ENCODE results near the gene MUC5AC. TPM values are rescaled to one million over a fixed set of nuclear protein-coding genes. Genes with fewer than 3 reads are reported as not detected.

MUC5AC gene
- total and polyA plus RNA-seq, 4 donors = 0.02 TPM; not detected in 3

DNA sequence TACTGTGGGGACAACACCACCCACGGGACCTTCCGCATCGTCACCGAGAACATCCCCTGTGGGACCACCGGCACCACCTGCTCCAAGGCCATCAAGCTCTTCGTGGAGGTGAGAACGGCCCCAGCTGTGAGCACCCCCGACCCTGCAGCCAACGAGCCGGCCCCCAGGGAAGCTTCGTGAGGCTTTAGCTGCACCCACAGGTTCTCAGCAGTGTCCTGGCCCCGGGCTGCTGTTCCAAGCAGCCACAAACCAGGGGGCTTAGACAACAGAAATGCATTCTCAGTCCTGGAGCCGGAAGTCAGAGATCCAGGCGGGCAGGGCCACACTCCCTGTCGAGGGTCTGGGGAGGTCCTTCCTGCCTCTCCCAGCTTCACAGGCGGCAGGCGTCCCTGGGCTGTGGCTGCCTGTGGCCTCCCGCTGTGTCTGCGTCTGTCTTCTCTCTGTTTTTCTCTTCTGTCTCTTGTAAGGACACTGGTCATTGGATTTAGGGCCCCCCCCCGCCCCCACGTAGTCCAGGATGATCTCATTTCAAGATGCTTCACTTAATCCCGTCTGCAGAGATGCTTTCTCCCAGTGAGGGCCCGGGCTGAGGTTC lies 77.7 kb downstream of the MUC5AC start:
- H3K27me3 ChIP-seq (ENCODE audit: control insufficient read depth, insufficient read depth, low read length) = no peaks in the 10 kb centered on the region
- no peaks in the 10 kb centered on the region for H3K4me1 ChIP-seq (ENCODE audit: control insufficient read depth, insufficient read depth, low read length)
- 65% methylated on average over 21 of the region's 23 CpGs for WGBS (ENCODE audit: insufficient coverage)
- DNase-seq (ENCODE audit: low read depth in 4 of 6, low spot score in 6 of 6) = peak in 1 of 6 donors; percentile 2
- no peaks in the 10 kb centered on the region for H3K9me3 ChIP-seq (ENCODE audit: control insufficient read depth, insufficient read depth, low read length)
- no peak overlapping the region for H3K4me3 ChIP-seq (ENCODE audit: low read depth, low read length)
- H3K36me3 ChIP-seq (ENCODE audit: control insufficient read depth, insufficient read depth, low read length) = peaks cover 6% of the 10 kb centered on the region
- no peak overlapping the region for H3K27ac ChIP-seq (ENCODE audit: low read depth, low read length)

GRCh38 chr11:1235901-1236315 lies 78.2 kb downstream of the MUC5AC start:
- no peaks in the 10 kb centered on the region for H3K4me1 ChIP-seq (ENCODE audit: control insufficient read depth, insufficient read depth, low read length)
- no peak for DNase-seq (ENCODE audit: low read depth in 4 of 6, low spot score in 6 of 6)
- H3K4me3 ChIP-seq (ENCODE audit: low read depth, low read length) = no peak overlapping the region
- no peak overlapping the region for H3K27ac ChIP-seq (ENCODE audit: low read depth, low read length)
- no peaks in the 10 kb centered on the region for H3K27me3 ChIP-seq (ENCODE audit: control insufficient read depth, insufficient read depth, low read length)
- H3K9me3 ChIP-seq (ENCODE audit: control insufficient read depth, insufficient read depth, low read length) = no peaks in the 10 kb centered on the region
- 66% methylated on average over 16 of the region's 16 CpGs for WGBS (ENCODE audit: insufficient coverage)
- peaks cover 6% of the 10 kb centered on the region for H3K36me3 ChIP-seq (ENCODE audit: control insufficient read depth, insufficient read depth, low read length)

DNA sequence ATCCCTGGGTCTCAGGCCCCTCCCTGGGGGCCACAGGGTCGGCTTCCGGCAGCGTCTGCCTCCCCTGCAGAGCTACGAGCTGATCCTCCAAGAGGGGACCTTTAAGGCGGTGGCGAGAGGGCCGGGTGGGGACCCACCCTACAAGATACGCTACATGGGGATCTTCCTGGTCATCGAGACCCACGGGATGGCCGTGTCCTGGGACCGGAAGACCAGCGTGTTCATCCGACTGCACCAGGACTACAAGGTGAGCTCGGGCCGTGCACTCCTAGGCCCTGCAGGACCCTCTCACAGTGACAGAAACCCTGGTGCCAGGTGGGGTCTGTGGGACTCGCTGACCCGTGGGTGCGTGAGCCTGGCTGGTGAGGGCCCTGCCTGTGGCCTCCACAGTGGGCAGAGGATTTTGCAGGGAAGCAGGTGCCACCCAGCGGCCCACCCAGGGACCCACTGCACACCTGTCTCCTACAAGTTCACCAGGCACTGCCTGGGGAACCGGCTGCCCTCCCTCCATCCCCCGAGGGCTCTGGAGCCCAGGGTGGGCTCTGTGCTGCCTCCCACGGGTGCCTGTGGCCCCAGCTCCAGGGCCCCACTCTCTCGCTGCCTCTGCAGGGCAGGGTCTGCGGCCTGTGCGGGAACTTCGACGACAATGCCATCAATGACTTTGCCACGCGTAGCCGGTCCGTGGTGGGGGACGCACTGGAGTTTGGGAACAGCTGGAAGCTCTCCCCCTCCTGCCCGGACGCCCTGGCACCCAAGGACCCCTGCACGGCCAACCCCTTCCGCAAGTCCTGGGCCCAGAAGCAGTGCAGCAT lies 78.8 kb downstream of the MUC5AC start:
- no peak for DNase-seq (ENCODE audit: low read depth in 4 of 6, low spot score in 6 of 6)

GRCh38 chr11:1237128-1237580 lies 79.4 kb downstream of the MUC5AC start:
- Histone ChIP-seq H3K27ac (ENCODE audit: low read depth, low read length) (no peak overlapping the region), H3K36me3 (ENCODE audit: control insufficient read depth, insufficient read depth, low read length) (peaks cover 7% of the 10 kb centered on the region)
- 85% methylated on average over 13 of the region's 13 CpGs for WGBS (ENCODE audit: insufficient coverage)

More for the DNA sequence above, 78.8 kb downstream of the MUC5AC start:
- Histone ChIP-seq H3K4me1 (ENCODE audit: control insufficient read depth, insufficient read depth, low read length) (no peaks in the 10 kb centered on the region), H3K4me3 (ENCODE audit: low read depth, low read length) (no peak overlapping the region), H3K27ac (ENCODE audit: low read depth, low read length) (no peak overlapping the region), H3K27me3 (ENCODE audit: control insufficient read depth, insufficient read depth, low read length) (no peaks in the 10 kb centered on the region), H3K36me3 (ENCODE audit: control insufficient read depth, insufficient read depth, low read length) (peaks cover 6% of the 10 kb centered on the region), H3K9me3 (ENCODE audit: control insufficient read depth, insufficient read depth, low read length) (no peaks in the 10 kb centered on the region)
- WGBS (ENCODE audit: insufficient coverage) = 87% methylated on average over 37 of the region's 37 CpGs

DNA sequence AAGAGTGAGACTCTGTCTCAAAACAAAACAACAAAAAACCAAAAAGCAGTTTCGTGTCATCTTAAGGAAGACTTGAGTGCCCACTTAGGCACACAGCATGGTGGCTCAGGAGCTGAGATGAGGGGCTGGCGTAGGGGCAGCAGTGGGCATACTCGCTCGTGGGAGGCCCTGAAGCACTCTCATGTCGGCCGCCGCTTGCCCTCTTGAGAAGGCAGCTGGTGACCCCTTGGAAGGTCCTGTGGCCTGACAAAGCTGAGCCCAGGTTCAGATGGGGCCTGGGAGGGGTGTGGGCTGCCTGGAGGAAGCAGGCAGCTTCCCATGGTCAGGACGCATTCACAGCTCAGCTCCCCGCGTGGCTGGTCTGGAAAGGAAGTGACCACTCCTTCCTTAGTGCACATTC lies 80.1 kb downstream of the MUC5AC start:
- 84% methylated on average over 10 of the region's 10 CpGs for WGBS (ENCODE audit: insufficient coverage)
- no peak for DNase-seq (ENCODE audit: low read depth in 4 of 6, low spot score in 6 of 6)
- Histone ChIP-seq H3K27me3 (ENCODE audit: control insufficient read depth, insufficient read depth, low read length) (no peaks in the 10 kb centered on the region), H3K4me1 (ENCODE audit: control insufficient read depth, insufficient read depth, low read length) (no peaks in the 10 kb centered on the region), H3K9me3 (ENCODE audit: control insufficient read depth, insufficient read depth, low read length) (no peaks in the 10 kb centered on the region), H3K27ac (ENCODE audit: low read depth, low read length) (no peak overlapping the region), H3K4me3 (ENCODE audit: low read depth, low read length) (no peak overlapping the region), H3K36me3 (ENCODE audit: control insufficient read depth, insufficient read depth, low read length) (peaks cover 4% of the 10 kb centered on the region)

More at GRCh38 chr11:1237128-1237580, 79.4 kb downstream of the MUC5AC start:
- Histone ChIP-seq H3K9me3 (ENCODE audit: control insufficient read depth, insufficient read depth, low read length) (no peaks in the 10 kb centered on the region), H3K4me3 (ENCODE audit: low read depth, low read length) (no peak overlapping the region), H3K27me3 (ENCODE audit: control insufficient read depth, insufficient read depth, low read length) (no peaks in the 10 kb centered on the region), H3K4me1 (ENCODE audit: control insufficient read depth, insufficient read depth, low read length) (no peaks in the 10 kb centered on the region)
- no peak for DNase-seq (ENCODE audit: low read depth in 4 of 6, low spot score in 6 of 6)

GRCh38 chr11:1238767-1239595 lies 81.2 kb downstream of the MUC5AC start:
- peaks cover 4% of the 10 kb centered on the region for H3K36me3 ChIP-seq (ENCODE audit: control insufficient read depth, insufficient read depth, low read length)
- no peaks in the 10 kb centered on the region for H3K4me1 ChIP-seq (ENCODE audit: control insufficient read depth, insufficient read depth, low read length)
- no peak overlapping the region for H3K27ac ChIP-seq (ENCODE audit: low read depth, low read length)
- DNase-seq (ENCODE audit: low read depth in 4 of 6, low spot score in 6 of 6) = no peak
- H3K27me3 ChIP-seq (ENCODE audit: control insufficient read depth, insufficient read depth, low read length) = no peaks in the 10 kb centered on the region
- WGBS (ENCODE audit: insufficient coverage) = 65% methylated on average over 34 of the region's 34 CpGs
- H3K4me3 ChIP-seq (ENCODE audit: low read depth, low read length) = no peak overlapping the region
- no peaks in the 10 kb centered on the region for H3K9me3 ChIP-seq (ENCODE audit: control insufficient read depth, insufficient read depth, low read length)

- Histone ChIP-seq H3K4me1 (ENCODE audit: control insufficient read depth, insufficient read depth, low read length) (no peaks in the 10 kb centered on the region), H3K4me3 (ENCODE audit: low read depth, low read length) (no peak overlapping the region), H3K9me3 (ENCODE audit: control insufficient read depth, insufficient read depth, low read length) (no peaks in the 10 kb centered on the region), H3K36me3 (ENCODE audit: control insufficient read depth, insufficient read depth, low read length) (peaks cover 4% of the 10 kb centered on the region), H3K27me3 (ENCODE audit: control insufficient read depth, insufficient read depth, low read length) (no peaks in the 10 kb centered on the region), H3K27ac (ENCODE audit: low read depth, low read length) (no peak overlapping the region)
- WGBS (ENCODE audit: insufficient coverage) = 87% methylated on average over 15 of the region's 23 CpGs
- DNase-seq (ENCODE audit: low read depth in 4 of 6, low spot score in 6 of 6) = no peak
Measured at GRCh38 chr11:1239596-1240205, 81.9 kb downstream of the MUC5AC start.

DNA sequence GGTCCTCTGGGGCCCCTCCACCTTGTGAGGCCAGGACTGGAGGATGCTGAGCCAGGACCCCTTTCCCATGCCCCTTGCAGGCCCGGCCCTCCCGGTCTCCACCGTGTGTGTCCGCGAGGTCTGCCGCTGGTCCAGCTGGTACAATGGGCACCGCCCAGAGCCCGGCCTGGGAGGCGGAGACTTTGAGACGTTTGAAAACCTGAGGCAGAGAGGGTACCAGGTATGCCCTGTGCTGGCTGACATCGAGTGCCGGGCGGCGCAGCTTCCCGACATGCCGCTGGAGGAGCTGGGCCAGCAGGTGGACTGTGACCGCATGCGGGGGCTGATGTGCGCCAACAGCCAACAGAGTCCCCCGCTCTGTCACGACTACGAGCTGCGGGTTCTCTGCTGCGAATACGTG lies 83.0 kb downstream of the MUC5AC start:
- WGBS (ENCODE audit: insufficient coverage) = 90% methylated on average over 25 of the region's 25 CpGs
- Histone ChIP-seq H3K27ac (ENCODE audit: low read depth, low read length) (no peak overlapping the region), H3K9me3 (ENCODE audit: control insufficient read depth, insufficient read depth, low read length) (no peaks in the 10 kb centered on the region)

GRCh38 chr11:1241706-1242105 lies 84.0 kb downstream of the MUC5AC start:
- no peak for DNase-seq (ENCODE audit: low read depth in 4 of 6, low spot score in 6 of 6)
- H3K9me3 ChIP-seq (ENCODE audit: control insufficient read depth, insufficient read depth, low read length) = no peaks in the 10 kb centered on the region
- H3K27ac ChIP-seq (ENCODE audit: low read depth, low read length) = no peak overlapping the region
- no peaks in the 10 kb centered on the region for H3K27me3 ChIP-seq (ENCODE audit: control insufficient read depth, insufficient read depth, low read length)
- peaks cover 2% of the 10 kb centered on the region for H3K36me3 ChIP-seq (ENCODE audit: control insufficient read depth, insufficient read depth, low read length)
- H3K4me3 ChIP-seq (ENCODE audit: low read depth, low read length) = no peak overlapping the region
- 92% methylated on average over 19 of the region's 20 CpGs for WGBS (ENCODE audit: insufficient coverage)
- H3K4me1 ChIP-seq (ENCODE audit: control insufficient read depth, insufficient read depth, low read length) = no peaks in the 10 kb centered on the region

More for the DNA sequence above, 83.0 kb downstream of the MUC5AC start:
- Histone ChIP-seq H3K4me1 (ENCODE audit: control insufficient read depth, insufficient read depth, low read length) (no peaks in the 10 kb centered on the region), H3K36me3 (ENCODE audit: control insufficient read depth, insufficient read depth, low read length) (peaks cover 4% of the 10 kb centered on the region), H3K4me3 (ENCODE audit: low read depth, low read length) (no peak overlapping the region), H3K27me3 (ENCODE audit: control insufficient read depth, insufficient read depth, low read length) (no peaks in the 10 kb centered on the region)
- no peak for DNase-seq (ENCODE audit: low read depth in 4 of 6, low spot score in 6 of 6)
